GM18502 (cell line): ENCODE results near the gene STYK1.
A peak's percentile ranks its signal among the peaks of the same experiment; 100 is the strongest.

ENCODE experiments used
- ATAC-seq: cut with Tn5 transposase; IDR thresholded peaks from one replicate; pipeline ENCODE4 v1.9.1; 2021; ENCODE audit warnings: mild to moderate bottlenecking; ENCODE audit not compliant: unreplicated experiment, poor library complexity

STYK1 gene

GRCh38 chr12:10673659-10674384 is at the start of gene STYK1:
Gene STYK1 (minus strand): TSS chr12:10674052. CDS start chr12:10634618, 39,434 bp downstream.
- ATAC-seq = peak; percentile 79

GRCh38 chr12:10722905-10723746 is 49.3 kb upstream of the STYK1 start, which contains the start of gene YBX3:
Gene YBX3 (minus strand): TSS chr12:10723323. CDS start chr12:10723111, 212 bp downstream.
- ATAC-seq = peak; percentile 49

GRCh38 chr12:10722502-10722904 is 48.7 kb upstream of the STYK1 start:
- ATAC-seq = peak; percentile 55

GRCh38 chr12:10721651-10722501 is 48.0 kb upstream of the STYK1 start:
- peak; percentile 37 for ATAC-seq

GRCh38 chr12:10720974-10721650 is 47.3 kb upstream of the STYK1 start:
- ATAC-seq = no peak

GRCh38 chr12:10719482-10719881 is 45.6 kb upstream of the STYK1 start:
- no peak for ATAC-seq

- ATAC-seq = no peak
These were observed 44.5 kb upstream of the STYK1 start for GRCh38 chr12:10718279-10718821.

GRCh38 chr12:10717410-10717809 is 43.6 kb upstream of the STYK1 start:
- ATAC-seq = no peak

GRCh38 chr12:10716704-10717315 is 43.0 kb upstream of the STYK1 start:
- ATAC-seq = no peak

GRCh38 chr12:10716277-10716676 is 42.4 kb upstream of the STYK1 start:
- ATAC-seq = no peak

- no peak for ATAC-seq
These were observed 41.6 kb upstream of the STYK1 start for GRCh38 chr12:10715491-10715890.

GRCh38 chr12:10709808-10710207 is 36.0 kb upstream of the STYK1 start:
- no peak for ATAC-seq

GRCh38 chr12:10708862-10709261 is 35.0 kb upstream of the STYK1 start:
- no peak for ATAC-seq

- ATAC-seq = no peak
These were observed 31.8 kb upstream of the STYK1 start for GRCh38 chr12:10705655-10706054.

- ATAC-seq = no peak
These were observed 28.0 kb upstream of the STYK1 start for GRCh38 chr12:10701843-10702242.

GRCh38 chr12:10701131-10701681 is 27.4 kb upstream of the STYK1 start:
- ATAC-seq = peak; percentile 54

- ATAC-seq = peak; percentile 18
These were observed 26.7 kb upstream of the STYK1 start for GRCh38 chr12:10700581-10700980.

GRCh38 chr12:10697862-10698261 is 24.0 kb upstream of the STYK1 start:
- no peak for ATAC-seq

- ATAC-seq = no peak
These were observed 23.3 kb upstream of the STYK1 start for GRCh38 chr12:10697156-10697555.
